GM21526 (cell line): ENCODE data around the gene CGREF1.
"Not testable (repeated sequence)": the region's sequence is repeated elsewhere in the genome, so short reads cannot be mapped to it uniquely, and the experiment has no call there.

Experiments
- ATAC-seq: cut with Tn5 transposase; IDR thresholded peaks from one replicate; pipeline ENCODE4 v1.9.1; 2021; ENCODE audit warnings: moderate library complexity; ENCODE audit not compliant: unreplicated experiment, low FRiP score

CGREF1 gene

DNA sequence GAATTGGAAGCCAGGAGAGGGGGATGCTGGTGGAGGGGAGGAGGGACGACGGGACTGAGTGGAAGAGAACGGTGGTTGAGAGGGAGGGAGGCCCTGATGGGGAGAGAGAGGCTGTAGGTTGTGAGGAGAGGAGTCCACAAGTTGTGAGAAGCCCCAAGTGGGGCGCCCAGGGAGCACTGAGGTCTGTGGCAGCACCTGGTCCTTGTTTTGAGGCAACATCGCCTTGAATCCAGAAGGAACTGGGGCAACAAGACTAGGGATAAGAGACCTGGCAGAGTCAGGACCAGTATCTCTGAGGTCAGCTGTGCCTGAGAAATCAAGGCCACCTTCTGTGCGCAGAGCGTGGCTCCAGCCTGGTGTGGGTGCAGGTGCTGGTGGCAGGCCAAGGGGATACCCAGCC is 19.2 kb upstream of the CGREF1 start:
- ATAC-seq = no peak

DNA sequence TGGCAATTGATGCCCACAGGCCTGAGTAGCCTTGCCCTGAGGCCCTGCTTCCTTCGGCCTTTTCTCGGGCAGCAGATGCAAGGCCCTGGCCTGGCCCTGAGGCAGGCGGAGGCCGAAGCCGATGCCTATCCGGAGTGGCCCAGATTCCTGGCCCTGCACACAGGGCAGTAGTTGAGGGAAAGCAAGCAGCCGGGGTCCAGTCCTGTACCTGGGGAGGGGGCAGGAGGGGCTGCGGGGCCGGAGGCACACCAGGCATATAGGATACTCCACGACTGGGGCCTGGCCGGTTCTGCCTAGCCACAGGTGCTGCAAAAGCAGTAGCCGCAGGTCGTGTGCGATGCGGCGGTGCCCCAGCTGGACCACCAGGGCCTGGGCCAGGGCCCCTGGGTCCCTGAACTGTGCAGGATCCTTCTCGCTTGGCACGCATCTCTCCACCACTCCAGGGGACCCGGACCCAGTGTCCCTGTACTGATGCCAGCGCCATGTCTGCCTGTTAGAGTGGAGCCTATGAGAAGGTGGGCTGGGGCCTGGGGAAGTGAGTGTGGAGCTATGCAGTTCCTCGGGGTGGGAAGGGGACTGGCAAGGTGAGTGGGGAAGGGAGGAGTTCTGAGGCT is 18.5 kb upstream of the CGREF1 start:
- no peak for ATAC-seq

DNA sequence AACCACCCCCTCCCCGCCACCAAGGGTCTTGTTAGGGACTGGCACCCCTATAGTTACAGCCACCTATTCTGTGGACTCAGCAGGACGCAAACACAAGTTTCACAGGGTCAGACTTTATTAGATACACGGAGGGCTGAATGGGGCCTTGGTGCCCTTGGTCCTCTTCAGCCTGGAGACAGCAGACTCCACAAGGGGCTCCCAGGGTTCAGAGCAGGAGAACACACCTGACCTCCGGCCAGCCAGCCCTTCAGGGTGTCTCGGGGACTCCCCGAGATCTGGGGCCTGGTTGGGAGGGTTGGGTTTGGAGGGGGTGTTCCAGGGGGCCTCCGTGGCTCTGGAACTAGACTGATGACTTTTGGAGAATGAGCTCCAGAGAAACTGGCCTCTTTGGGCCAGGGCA is 17.8 kb upstream of the CGREF1 start:
- ATAC-seq = no peak

GRCh38 chr2:27135478-27135955 is 16.6 kb upstream of the CGREF1 start:
- no peak for ATAC-seq

GRCh38 chr2:27134781-27135477 is 16.0 kb upstream of the CGREF1 start:
- ATAC-seq = no peak

DNA sequence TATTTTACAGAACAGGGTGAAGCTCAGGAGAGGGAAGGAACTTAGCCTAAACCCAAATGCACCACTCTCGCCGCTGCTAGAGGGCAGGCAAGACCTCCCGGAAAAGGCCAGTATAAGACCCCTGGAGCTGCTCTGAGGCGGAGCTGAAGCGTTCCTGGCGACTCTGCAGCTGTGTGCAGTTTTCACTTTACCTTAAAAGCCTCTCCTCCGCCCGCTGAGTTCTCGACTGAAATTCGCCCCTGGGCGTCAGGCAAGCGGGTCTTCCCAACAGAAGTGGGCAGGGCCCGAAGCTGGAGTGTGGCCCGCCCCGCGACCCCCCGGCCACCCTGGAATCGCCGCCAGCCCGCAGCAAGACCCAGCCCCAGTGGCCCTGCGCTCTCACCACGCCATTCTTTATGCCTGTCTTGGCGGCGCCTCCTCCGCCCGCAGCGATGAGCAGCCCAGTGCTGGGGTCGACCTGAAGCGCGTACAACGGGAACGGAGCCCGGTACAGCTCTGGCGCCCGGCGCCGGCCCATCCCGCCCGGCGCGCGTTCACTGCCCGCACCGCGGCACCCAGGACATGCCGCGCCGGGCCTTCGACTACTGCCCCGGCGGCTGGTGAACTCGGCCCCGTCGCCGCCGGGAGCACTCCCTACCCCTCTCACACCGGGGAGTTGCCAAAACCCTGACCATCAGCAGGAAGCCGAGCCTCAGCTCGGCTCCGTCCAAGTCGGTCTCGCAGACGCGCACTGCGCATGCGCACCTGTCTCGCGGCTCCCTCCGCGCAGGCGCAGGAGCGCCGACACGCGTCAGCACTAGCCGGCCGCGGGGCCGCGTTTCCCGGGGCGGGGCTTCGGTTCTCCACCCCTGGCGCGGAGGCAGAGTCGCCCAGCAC is 15.2 kb upstream of the CGREF1 start, which contains the start of gene PREB:
Gene PREB, minus strand, starts transcription at position 732 of the 876 bp plus-strand sequence. Its CDS starts 215 bp downstream, at position 517.
- ATAC-seq = peak; percentile 69

DNA sequence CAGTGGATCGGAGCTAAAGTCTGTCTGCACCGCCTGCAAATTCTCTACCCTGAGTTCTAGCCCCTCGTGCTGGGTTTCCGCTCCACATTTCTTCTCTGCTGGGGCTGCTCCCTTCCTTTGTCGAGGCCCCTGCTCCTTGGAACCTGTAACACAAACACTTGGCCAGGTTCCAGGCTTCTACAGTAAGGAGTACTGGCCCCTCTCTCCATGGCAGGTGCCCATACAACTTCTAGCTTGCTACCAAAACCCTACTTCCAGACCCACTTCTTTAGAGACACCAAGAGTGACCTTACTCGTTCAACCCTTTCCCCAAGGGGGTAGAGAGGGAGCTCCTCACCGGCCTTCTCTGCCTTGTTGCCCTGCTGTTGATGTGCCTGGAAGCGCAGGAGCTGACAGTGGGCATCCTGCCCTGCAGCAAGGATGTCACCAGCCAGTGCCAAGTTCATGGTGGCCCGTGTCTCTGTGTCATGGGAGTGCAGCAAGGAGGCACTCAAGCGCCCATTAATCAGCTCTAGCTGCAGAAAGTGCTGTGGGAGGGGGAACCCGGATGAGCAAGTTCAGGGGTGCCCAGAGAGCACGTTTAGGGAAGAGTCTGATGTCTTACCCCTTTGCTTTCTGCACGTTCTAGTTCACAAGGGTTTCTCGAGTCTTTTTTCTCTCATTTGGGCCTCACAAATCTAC is 14.4 kb upstream of the CGREF1 start:
- no peak for ATAC-seq

- ATAC-seq = no peak
Observed at GRCh38 chr2:27131429-27131828, 12.5 kb upstream of the CGREF1 start.

- no peak for ATAC-seq
Observed at GRCh38 chr2:27130396-27130795, 11.5 kb upstream of the CGREF1 start.

- ATAC-seq = no peak
Observed at GRCh38 chr2:27128668-27129571, 10.0 kb upstream of the CGREF1 start.

DNA sequence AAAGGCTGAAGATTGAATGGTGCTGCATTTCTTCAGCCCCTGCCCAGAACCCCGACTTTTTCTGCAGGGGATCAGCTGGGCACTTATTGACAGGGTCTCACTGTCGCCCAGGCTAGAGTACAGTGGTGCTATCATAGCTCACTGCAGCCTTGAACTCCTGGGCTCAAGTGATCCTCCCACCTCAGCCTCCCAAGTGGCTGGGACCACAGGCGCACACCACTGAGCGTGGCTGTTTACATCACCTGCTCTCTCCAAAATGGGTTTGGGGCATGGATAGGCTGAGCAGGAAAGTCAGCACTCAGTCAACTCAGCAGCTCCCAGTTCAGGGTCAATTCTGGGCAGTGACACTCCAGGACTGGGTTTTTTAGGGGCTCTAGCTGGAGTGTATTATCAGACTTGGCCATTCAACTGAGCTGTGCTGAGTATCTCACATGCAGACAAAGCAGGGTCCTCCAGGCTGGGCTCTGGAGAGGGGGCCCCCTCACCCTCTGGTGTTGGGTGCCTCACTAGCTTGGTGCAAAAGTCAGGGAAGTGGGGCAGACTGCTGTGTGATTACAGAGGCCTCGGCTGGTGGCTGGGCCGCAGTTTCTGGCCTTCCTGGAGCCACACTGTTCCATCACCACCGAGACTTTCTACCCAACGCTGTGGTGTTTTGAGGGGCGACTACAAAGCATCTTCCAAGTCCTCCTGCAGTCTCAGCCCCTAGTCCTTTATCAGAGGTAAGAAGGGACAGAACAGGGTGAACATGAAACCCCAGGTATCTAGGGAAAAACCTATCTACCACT is 9.1 kb upstream of the CGREF1 start:
- ATAC-seq = no peak

DNA sequence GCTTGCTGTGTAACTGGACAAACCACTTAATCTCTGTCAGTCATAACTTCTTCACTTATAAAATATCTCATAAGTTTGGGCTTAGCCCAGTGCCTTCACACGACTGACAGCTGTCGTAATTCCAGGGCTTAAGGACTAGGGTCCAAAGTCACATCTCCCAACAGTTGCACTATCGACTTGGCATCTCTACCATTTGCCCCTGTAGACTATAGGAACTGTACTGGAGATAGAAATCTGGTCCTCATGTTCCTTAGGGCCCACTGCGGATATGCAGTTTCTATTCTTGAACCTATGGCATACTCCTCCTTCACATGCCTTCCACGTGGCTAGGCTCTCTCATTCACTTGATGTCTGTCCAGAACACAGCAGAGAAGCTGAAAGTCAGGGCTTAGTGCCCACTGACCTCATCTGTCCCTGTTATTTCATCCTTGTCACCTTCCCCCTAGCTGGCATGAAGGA is 7.4 kb upstream of the CGREF1 start:
- no peak for ATAC-seq

DNA sequence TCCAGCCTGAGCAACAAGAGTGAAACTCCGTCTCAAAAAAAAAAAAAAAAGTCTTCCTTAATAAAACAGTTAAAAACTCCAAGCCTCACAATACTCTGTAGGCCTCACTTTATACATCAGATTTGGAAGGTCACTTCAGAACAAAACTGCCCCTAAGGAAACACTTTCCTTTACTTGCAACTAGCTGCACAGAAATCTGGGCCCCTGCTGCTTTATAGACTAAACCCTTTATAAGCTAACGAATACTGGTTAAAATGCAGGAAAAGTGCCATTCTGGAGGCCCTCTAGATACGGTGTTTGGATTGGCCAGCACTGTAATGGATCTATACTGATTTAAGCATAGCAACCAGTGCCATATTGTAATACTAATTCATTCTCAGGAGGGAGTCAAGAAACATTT is 6.2 kb upstream of the CGREF1 start:
- ATAC-seq = no peak

- no peak for ATAC-seq
Observed at GRCh38 chr2:27123302-27124150, 4.6 kb upstream of the CGREF1 start, which contains the start of gene ABHD1. Gene ABHD1 (plus strand): TSS chr2:27123815. CDS start chr2:27123949, 134 bp downstream.

GRCh38 chr2:27122791-27123190 is 3.9 kb upstream of the CGREF1 start:
- ATAC-seq = no peak

- ATAC-seq = no peak
Observed at GRCh38 chr2:27121906-27122305, 3.0 kb upstream of the CGREF1 start.

DNA sequence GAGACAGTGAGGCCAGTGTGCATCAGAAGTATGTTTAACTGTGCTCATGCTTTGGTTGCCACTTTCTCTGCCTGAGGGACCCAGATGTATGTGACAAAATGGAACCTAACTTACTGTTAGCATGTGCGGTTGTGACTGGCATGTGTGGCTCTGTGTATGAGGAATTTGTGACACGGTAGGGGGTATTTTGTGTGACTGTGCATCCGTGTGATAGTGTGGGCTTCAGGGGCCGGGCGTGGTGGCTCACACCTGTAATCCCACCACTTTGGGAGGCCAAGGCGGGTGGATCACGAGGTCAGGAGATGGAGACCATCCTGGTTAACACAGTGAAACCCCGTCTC is 372 bp upstream of the CGREF1 start:
- ATAC-seq = not testable (repeated sequence)

DNA sequence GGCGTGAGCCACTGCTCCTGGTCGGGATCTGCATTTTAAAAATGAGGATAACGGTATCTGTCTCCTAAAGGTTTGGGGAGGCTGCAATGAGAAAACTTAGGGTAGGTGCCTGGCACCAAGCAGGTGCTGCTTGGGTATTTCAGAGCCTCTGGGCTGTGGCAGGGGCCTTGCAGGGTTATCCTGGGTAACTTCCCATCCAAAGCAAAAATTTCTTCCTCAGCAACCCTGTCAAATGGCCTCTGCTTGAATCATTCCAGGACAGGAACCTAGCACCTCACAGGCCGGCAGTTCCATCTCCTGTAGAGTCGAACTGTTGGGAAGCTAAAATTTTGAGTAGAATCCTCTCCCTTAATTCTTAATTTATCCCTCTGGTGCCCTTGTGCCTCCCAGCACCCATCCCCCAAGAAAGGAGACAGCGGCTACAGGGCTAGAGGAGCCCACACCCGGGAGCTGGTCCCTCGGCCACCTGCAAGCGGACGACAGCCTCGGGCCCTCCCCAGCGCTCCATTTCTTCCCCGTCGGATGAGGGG is 868 bp downstream of the CGREF1 start:
- no peak for ATAC-seq
